ENCODE results near the gene GRK5. TPM values are rescaled to one million over a fixed set of nuclear protein-coding genes. Genes with fewer than 3 reads are reported as not detected.
A peak's percentile ranks its signal among the peaks of the same experiment; 100 is the strongest.
"Not testable (repeated sequence)": the region's sequence is repeated elsewhere in the genome, so short reads cannot be mapped to it uniquely, and the experiment has no call there.

The GRK5 gene
- total and polyA plus RNA-seq, 8 donors, result 10.9 to 95.9 (median 34.0) TPM

- intact Hi-C loops (cut with DNase I; ENCODE audit: low total_unique reads), result no loop called here
- Histone ChIP-seq H3K4me1 (peaks cover 0 to 8% (median 6%) of the 10 kb centered on the region in 4 donors), H3K9me3 (no peaks in the 10 kb centered on the region), H3K4me3 (no peak overlapping the region), H3K27ac (no peak overlapping the region), H3K27me3 (no peaks in the 10 kb centered on the region), H3K36me3 (peaks cover 0 to 30% (median 25%) of the 10 kb centered on the region in 4 donors)
- DNase-seq, result peak; percentile 41 to 43
- TF ChIP-seq CTCF (IDR thresholded peaks at IDR 0.05) (no peak), POLR2AphosphoS5 (IDR thresholded peaks at IDR 0.05) (peak in 1 of 3 donors; percentile 63)
- WGBS, 5 donors, result 44 to 78% (median 45%) methylated on average over 3 of the region's 3 CpGs
These were observed 254.0 kb downstream of the GRK5 start for GRCh38 chr10:119461380-119461779.

- intact Hi-C loops (cut with DNase I; ENCODE audit: low total_unique reads), result no loop called here
- WGBS, 5 donors, result 38 to 69% (median 55%) methylated on average over 2 of the region's 2 CpGs
- no peak for DNase-seq
These were observed 254.6 kb downstream of the GRK5 start for GRCh38 chr10:119461923-119462322.

GRCh38 chr10:119462773-119463172 lies 255.4 kb downstream of the GRK5 start:
- WGBS, 5 donors, result 87 to 91% (median 87%) methylated on average over 4 of the region's 4 CpGs
- no peaks in the 10 kb centered on the region for H3K9me3 ChIP-seq
- TF ChIP-seq EP300 (IDR thresholded peaks at IDR 0.05), result no peak
- TF ChIP-seq POLR2A (IDR thresholded peaks at IDR 0.05), result no peak
- no peak for TF ChIP-seq POLR2AphosphoS5 (IDR thresholded peaks at IDR 0.05)
- no peak for TF ChIP-seq CTCF (IDR thresholded peaks at IDR 0.05)
- peaks cover 0 to 8% (median 6%) of the 10 kb centered on the region in 4 donors for H3K4me1 ChIP-seq
- no peak for DNase-seq
- H3K27ac ChIP-seq, result no peak overlapping the region
- no peak overlapping the region for H3K4me3 ChIP-seq
- H3K27me3 ChIP-seq, result no peaks in the 10 kb centered on the region
- intact Hi-C loops (cut with DNase I; ENCODE audit: low total_unique reads), result no loop called here
- H3K36me3 ChIP-seq, result peaks cover 0 to 17% (median 14%) of the 10 kb centered on the region in 4 donors

More at GRCh38 chr10:119461923-119462322, 254.6 kb downstream of the GRK5 start:
- peaks cover 0 to 25% (median 20%) of the 10 kb centered on the region in 4 donors for H3K36me3 ChIP-seq
- TF ChIP-seq POLR2AphosphoS5 (IDR thresholded peaks at IDR 0.05), result no peak
- TF ChIP-seq EP300 (IDR thresholded peaks at IDR 0.05), result no peak
- TF ChIP-seq POLR2A (IDR thresholded peaks at IDR 0.05), result no peak
- TF ChIP-seq CTCF (IDR thresholded peaks at IDR 0.05), result no peak
- no peaks in the 10 kb centered on the region for H3K27me3 ChIP-seq
- no peak overlapping the region for H3K27ac ChIP-seq
- no peaks in the 10 kb centered on the region for H3K9me3 ChIP-seq
- no peak overlapping the region for H3K4me3 ChIP-seq
- H3K4me1 ChIP-seq, result peaks cover 0 to 8% (median 6%) of the 10 kb centered on the region in 4 donors

GRCh38 chr10:119463195-119463594 lies 255.8 kb downstream of the GRK5 start:
- H3K4me1 ChIP-seq; intact Hi-C loops (cut with DNase I; ENCODE audit: low total_unique reads): not testable (repeated sequence)
- WGBS, 5 donors, result 81 to 91% (median 83%) methylated on average over 2 of the region's 2 CpGs

GRCh38 chr10:119465085-119465484 lies 257.7 kb downstream of the GRK5 start:
- 81 to 94% (median 85%) methylated on average over 4 of the region's 4 CpGs for WGBS, 5 donors
- Histone ChIP-seq H3K4me1 (peaks cover 0 to 8% (median 6%) of the 10 kb centered on the region in 4 donors), H3K27ac (no peak overlapping the region), H3K4me3 (no peak overlapping the region), H3K36me3 (peaks cover 0 to under 1% (median 0%) of the 10 kb centered on the region in 4 donors), H3K9me3 (no peaks in the 10 kb centered on the region), H3K27me3 (no peaks in the 10 kb centered on the region)
- intact Hi-C loops (cut with DNase I; ENCODE audit: low total_unique reads), result no loop called here
- DNase-seq, result no peak
- no peak for TF ChIP-seq POLR2A (IDR thresholded peaks at IDR 0.05)
- no peak for TF ChIP-seq EP300 (IDR thresholded peaks at IDR 0.05)
- TF ChIP-seq POLR2AphosphoS5 (IDR thresholded peaks at IDR 0.05), result no peak
- TF ChIP-seq CTCF (IDR thresholded peaks at IDR 0.05), result no peak

More at GRCh38 chr10:119463195-119463594, 255.8 kb downstream of the GRK5 start:
- not testable (repeated sequence) for H3K4me3 ChIP-seq, DNase-seq, H3K9me3 ChIP-seq, H3K27ac ChIP-seq, H3K27me3 ChIP-seq
- H3K36me3 ChIP-seq, result peaks cover 0 to 13% (median 11%) of the 10 kb centered on the region in 4 donors
